Mammary epithelial cell (primary cell): ENCODE measurements around the gene ERCC4.

Source experiments
- CTCF ChIP-seq, 2 donors: IDR thresholded peaks in 1 of 2; conservative IDR thresholded peaks in 1 of 2; 2 replicates each; pipeline ENCODE4 v1.5.1; 2011 to 2012; ENCODE audit warnings: inconsistent platforms in 2 of 2, low read length in 2 of 2, mild to moderate bottlenecking in 2 of 2, control low read depth in 1 of 2, low read depth in 1 of 2; ENCODE audit not compliant: insufficient read depth in 1 of 2; ENCODE audit errors: extremely low read depth in 1 of 2
- EZH2 ChIP-seq: IDR thresholded peaks from 2 replicates; pipeline ENCODE4 v1.6.1; 2012; ENCODE audit warnings: low read length, inconsistent platforms, borderline replicate concordance

- TF ChIP-seq CTCF (conservative IDR thresholded peaks at IDR 0.05 in 1 of 2, IDR thresholded peaks at IDR 0.05 in 1 of 2; ENCODE audit: extremely low read depth in 1 of 2, insufficient read depth in 1 of 2, low read depth in 1 of 2, low read length in 2 of 2) (no peak), EZH2 (no peak)
Observed at GRCh38 chr16:13909872-13910303, 10.1 kb upstream of the ERCC4 start.
